Measurements from ENCODE around the gene DAND5.

DAND5 gene, protein sequence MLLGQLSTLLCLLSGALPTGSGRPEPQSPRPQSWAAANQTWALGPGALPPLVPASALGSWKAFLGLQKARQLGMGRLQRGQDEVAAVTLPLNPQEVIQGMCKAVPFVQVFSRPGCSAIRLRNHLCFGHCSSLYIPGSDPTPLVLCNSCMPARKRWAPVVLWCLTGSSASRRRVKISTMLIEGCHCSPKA

GRCh38 chr19:12969292-12969988 is at the start of gene DAND5:
TSS of gene DAND5 (plus strand) at chr19:12969576. CDS start at chr19:12969661, 85 bp downstream.
- DNase-seq (ENCODE audit: low read depth): no peak

DNA sequence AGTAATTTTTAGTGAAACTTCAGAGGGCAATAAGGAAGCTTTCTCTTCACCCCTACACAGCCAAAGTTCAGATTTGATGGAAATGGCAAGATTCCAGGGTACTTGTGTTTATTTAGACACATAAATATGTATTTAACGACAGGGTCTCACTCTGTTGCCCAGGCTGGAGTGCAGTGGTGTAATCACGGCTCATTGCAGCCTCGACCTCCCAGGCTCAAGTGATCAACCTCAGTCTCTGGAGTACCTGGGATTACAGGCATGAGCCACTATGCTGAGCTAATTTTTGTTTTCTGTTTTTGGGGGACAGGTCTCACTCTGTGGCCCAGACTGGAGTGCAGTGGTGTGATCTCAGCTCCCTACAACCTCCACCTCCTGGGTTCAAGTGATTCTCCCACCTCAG is 48.3 kb upstream of the DAND5 start:
- no peak for DNase-seq (ENCODE audit: low read depth)

- DNase-seq (ENCODE audit: low read depth): no peak
These were observed 46.4 kb upstream of the DAND5 start for GRCh38 chr19:12922959-12923358.

GRCh38 chr19:12924621-12925310 is 44.6 kb upstream of the DAND5 start:
- DNase-seq (ENCODE audit: low read depth): no peak

DNA sequence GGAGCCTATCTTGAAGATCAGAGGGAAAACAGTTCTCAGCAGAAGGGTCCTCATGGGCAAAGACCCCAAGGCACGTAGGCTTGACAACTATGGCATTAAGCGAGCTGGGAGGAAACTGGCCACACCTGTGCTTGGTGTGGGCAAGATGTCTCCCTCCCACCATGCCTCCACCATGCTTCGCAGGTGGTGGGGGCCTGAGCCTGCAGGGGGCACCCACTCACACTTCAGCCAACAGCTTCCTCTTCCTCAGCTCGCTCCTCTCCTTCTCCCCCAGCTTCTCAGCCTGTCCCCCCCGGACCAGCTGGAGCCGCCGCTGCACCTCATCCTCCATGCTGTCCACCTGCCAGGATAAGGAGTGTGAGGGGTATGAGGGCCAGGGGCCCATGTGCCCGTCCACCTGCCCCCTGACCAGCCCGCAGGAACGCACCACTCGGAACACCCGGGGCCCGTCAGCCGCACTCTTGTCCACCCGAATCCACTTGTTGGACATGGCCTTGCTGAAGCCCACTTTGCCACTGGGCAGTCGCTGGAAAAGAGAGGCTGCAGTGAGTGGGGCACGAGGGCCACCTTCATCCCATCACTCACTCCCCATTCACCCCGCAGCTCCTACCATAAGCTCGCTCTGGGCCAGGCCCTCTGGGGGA is 39.3 kb upstream of the DAND5 start:
- DNase-seq (ENCODE audit: low read depth): no peak

DNA sequence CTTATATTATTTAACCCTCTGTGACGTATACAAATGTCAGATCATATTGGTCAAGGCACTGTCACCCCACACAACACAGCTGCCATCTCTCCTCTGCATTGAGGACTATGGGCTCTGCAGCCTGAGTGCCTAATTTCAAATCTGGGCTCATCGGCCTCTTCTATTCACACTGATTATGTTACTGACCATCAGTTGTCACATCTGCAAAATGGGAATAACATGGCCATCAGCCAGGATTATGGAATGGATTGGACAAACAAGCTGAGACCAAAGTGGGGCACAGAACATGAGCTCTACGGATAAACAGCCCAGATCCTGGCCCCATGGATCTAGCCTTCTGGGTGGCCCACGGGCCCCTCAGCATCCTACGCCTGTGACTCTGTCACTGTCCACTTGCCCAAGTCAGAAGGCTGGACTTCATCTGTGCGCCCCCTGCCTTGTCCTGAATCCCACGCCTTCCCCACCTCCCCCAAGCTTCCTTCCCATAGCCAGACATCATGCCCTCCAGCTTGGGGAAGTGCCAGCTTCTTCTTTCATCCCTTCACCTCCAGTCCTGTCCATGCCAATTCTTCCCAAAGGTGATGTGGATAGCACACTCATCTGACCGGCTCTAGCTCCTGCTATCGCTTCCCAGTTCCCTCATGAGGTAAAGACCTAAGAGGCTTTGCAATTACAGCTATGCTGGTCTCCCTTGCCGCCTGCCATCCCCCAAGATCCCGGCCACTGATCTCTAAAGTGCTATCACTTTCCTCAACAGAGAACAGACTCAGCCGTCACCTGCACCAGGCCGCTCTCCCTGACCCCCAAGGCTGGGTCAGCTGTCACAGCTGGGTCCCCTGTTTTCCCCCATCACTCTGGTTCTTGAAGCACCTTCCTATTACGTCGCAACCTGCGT is 36.7 kb upstream of the DAND5 start:
- DNase-seq (ENCODE audit: low read depth): no peak

- peak; percentile 84 for DNase-seq (ENCODE audit: low read depth)
These were observed 35.9 kb upstream of the DAND5 start, which contains the start of gene FARSA for GRCh38 chr19:12933287-12934072. TSS of gene FARSA (minus strand) at chr19:12933711. CDS start at chr19:12933696, 15 bp downstream.

GRCh38 chr19:12935071-12935470 is 34.3 kb upstream of the DAND5 start:
- no peak for DNase-seq (ENCODE audit: low read depth)

- DNase-seq (ENCODE audit: low read depth): no peak
These were observed 32.8 kb upstream of the DAND5 start for GRCh38 chr19:12936582-12936981.

DNA sequence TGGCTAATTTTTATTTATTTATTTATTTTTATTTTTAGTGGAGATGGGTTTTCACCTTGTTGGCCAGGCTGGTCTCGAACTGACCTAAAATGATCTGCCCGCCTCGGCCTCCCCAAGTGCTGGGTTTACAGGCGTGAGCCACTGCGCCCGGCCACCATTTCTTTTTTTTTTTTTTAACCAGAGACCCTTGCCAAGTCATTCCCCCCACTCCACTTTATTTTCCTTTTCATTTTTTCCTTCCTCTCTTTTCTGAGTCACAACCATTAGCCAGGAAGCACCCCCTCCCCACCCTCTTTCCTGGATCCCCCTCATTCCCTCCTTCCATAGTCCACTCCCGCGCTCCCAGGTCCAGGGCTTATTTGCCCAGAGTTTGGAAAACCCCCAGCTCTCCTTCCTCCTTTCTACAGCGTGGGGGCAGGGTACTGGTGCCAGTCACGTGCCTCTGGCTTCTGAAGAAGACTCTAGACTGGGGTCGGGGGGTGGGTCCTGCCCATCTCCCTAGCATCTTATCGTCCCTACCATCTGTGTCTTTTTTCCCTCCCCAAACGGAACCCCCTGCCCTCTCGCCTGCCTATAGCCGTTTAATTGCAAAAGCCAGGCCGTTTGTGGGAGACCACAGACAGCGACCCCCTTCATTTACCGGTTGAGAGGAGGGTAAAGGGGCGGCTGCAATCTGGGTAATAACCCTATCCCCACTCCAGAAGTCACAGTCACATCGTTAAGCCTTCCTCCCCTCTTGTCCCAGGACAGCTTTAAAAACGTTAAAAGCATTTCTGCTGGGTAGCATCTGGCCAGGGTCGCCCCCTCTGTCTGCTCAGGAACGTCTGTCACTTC is 32.1 kb upstream of the DAND5 start:
- DNase-seq (ENCODE audit: low read depth): no peak

DNA sequence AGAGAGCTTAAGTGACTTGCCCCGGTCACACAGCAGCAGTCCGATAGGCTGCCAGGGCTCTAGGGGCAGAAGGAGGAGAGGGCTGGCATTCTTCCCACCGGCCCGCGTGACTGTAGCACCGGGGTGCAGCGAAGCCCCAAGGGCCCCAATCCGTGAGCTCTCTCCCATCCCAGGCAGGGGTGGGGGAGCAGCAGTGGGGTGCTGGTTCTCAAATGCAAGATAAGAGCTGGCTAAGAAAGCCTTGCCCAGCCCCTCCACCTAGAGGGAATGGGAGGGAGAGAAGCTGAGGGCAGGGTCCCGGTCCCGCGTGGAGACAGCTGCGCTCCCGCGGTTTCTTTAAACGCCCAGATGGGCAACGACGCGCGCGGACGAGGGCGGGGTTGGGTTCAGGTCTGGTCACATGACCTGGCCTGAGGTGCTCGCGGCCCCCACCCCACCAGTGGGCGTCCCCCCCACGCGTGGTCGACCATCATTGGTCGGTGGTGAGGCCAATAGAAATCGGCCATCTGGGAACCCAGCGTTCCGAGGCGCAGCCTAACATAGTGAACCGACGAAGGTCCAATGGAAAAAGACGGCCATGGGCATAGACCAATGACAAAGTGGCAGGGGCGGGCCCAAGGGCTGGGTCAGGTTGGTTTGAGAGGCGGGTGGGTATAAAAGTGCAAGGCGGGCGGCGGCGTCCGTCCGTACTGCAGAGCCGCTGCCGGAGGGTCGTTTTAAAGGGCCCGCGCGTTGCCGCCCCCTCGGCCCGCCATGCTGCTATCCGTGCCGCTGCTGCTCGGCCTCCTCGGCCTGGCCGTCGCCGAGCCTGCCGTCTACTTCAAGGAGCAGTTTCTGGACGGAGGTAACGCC is 31.2 kb upstream of the DAND5 start, which contains the start of gene CALR:
Gene CALR (plus strand): TSS at position 683 of the 852 bp plus-strand sequence. CDS start 71 bp downstream, at position 754.
- DNase-seq (ENCODE audit: low read depth): peak; percentile 99

DNA sequence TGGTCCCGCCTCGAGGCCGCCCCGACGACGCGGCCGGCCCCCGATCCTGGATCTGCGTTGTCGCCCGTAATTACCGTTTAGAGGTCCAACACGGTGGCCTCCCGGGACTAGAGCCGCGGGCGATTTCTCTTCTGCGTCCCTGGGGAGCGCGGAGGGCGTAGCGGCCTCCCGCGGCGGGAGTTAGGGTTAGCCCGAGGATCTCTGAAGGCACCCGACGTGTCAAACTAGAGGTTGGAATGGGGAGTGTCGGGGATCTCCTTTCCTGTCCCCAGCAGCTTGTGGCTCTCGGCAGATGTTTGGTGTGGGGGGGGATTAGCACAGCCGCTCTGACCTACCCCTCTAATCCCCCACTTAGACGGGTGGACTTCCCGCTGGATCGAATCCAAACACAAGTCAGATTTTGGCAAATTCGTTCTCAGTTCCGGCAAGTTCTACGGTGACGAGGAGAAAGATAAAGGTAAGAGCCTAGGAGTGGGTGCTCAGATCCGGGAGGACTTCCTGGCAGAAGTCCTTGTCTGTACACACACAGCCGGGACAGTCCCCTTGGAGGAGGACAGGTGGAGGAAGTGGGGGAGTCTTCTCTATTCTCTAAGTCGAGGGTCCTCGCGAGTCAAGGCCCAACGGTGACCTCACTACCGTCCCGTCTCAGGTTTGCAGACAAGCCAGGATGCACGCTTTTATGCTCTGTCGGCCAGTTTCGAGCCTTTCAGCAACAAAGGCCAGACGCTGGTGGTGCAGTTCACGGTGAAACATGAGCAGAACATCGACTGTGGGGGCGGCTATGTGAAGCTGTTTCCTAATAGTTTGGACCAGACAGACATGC is 30.4 kb upstream of the DAND5 start:
- DNase-seq (ENCODE audit: low read depth): no peak

DNA sequence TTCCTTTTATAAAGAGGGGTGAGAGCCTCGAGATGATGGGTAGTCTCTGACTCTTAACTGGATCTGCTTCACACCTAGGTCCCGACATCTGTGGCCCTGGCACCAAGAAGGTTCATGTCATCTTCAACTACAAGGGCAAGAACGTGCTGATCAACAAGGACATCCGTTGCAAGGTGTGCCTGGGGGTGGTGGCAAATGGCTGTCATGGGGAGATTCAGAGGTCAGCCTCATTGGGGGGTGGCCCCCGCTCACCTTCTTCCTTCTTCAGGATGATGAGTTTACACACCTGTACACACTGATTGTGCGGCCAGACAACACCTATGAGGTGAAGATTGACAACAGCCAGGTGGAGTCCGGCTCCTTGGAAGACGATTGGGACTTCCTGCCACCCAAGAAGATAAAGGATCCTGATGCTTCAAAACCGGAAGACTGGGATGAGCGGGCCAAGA is 29.4 kb upstream of the DAND5 start:
- no peak for DNase-seq (ENCODE audit: low read depth)

DNA sequence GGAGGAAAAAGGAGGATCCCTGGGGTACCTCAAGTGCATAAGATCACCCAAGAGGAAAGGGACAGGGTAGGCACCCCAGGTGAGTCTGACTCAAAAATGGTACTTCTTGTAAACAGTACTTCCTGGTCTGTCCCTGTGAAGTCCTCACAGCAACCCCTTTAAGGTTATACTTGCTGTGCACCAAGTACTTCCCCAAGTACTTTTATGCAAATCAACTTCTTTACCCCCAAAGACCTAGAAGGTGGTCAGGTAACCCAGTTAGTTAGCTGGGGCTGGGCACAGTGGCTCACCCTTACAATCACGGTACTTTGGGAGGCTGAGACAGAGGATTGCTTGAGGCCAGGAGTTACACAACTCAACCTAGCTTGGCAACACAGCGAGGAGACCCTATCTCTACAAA is 28.5 kb upstream of the DAND5 start:
- DNase-seq (ENCODE audit: low read depth): no peak

- no peak for DNase-seq (ENCODE audit: low read depth)
These were observed 25.8 kb upstream of the DAND5 start for GRCh38 chr19:12943437-12944044.

GRCh38 chr19:12944104-12944674 is 25.2 kb upstream of the DAND5 start:
- no peak for DNase-seq (ENCODE audit: low read depth)

DNA sequence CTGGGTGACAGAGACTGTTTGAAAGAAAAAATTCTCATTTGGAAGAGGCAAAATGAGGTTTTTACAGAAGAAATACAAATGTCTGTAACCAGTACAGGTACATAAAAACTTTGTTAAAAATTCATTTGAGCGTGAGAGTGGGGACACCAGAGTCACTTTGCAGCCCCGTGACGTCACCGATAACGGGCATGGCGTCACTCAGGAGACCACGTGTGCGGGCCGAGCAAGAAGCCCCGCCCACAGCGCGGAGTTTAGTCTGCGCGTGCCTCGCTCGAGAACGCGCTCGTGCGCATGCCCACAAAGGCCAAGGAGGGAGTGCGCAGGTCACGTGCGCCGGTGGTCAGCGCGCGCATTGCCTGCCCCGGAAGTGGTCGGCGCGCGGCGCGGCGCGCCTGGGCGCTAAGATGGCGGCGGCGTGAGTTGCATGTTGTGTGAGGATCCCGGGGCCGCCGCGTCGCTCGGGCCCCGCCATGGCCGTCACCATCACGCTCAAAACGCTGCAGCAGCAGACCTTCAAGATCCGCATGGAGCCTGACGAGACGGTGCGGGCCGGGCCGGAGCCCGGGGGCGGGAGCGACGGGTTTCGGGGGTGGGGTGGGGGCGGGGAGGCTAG is 23.8 kb upstream of the DAND5 start, which contains the start of gene RAD23A:
Gene RAD23A (plus strand): TSS at position 384 of the 613 bp plus-strand sequence. CDS start 87 bp downstream, at position 471.
- DNase-seq (ENCODE audit: low read depth): peak; percentile 96

Data from T-helper 22 cell (primary cell).